UCSD-AML1 (cell line): ENCODE measurements around the gene SSX1.
"Not testable (repeated sequence)": the region's sequence is repeated elsewhere in the genome, so short reads cannot be mapped to it uniquely, and the experiment has no call there.

Experiments used
- DNase-seq: peaks from one replicate; lab custom pipeline; 2025; ENCODE audit not compliant: unreplicated experiment; lab: John Stamatoyannopoulos, UW

The SSX1 gene, protein sequence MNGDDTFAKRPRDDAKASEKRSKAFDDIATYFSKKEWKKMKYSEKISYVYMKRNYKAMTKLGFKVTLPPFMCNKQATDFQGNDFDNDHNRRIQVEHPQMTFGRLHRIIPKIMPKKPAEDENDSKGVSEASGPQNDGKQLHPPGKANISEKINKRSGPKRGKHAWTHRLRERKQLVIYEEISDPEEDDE

DNA sequence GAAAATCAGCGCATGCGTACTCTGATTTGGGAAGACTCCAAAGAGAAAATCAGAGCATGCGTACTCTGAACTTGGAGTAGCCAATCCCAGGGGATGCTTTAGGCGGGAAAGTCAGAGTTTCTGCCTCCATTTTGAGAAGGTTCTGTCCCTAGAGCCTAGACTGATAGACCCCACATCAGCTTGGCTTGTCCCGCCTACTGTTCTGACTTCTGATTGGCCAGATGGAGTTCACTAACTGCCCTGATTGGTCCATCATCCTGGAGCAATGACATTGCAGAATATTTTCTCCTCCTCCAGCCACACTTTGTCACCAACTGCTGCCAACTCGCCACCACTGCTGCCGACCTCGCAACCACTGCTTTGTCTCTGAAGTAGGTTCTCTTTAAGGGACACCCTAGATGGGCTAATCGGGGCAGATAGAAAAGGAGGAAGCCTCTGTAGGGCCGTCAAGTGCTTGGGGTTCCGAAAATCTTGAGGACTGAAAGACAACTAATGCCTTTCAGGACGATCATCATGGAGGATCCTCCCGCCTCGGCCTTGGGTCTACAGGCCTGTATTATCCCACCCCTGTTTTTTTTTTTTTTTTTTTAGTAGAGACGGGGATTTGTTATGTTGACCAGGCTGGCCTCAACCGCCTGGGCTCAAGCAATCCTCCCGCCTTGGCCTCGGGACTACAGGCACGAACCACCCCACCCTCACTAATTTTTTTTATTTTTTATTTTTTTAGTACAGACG, at the start of gene SSX1:
SSX1 (plus strand) TSS at position 331 of the 735 bp plus-strand sequence. CDS start 1,850 bp downstream, outside the sequence.
- not testable (repeated sequence) for DNase-seq

DNA sequence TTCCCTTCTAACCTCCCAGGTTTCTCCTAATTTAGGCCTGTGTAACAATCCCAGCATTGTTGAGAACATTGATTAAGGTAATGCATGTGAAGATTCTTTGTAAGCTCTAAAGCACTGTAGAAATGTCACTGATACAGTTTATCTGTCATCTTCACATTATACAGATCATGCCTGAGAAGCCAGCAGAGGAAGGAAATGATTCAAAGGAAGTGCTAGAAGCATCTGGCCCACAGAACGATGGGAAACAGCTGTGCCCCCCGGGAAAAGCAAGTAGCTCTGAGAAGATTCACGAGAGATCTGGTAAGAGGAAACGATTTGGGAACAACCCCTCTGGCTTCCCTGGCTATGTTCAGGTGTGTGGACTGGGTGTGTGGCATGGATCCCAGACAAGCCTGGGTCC, 40.9 kb upstream of the SSX1 start:
- not testable (repeated sequence) for DNase-seq

DNA sequence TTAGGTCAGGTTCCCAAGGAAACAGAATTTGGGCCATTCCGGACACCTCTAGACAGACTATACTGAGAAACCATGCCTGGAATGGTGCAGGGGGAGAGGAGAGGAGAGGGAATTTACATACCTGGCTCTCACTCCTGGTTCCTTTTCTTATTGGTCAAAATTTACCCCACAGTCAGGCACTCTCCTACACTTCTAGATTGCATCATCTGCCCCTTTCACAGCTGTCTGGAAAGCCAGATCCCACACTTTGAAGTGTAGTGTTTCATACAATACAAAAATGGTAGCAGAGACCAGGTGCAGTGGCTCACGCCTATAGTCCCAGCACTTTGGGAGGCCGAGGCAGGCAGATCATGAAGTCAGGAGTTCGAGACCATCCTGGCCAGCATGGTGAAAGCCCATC, 31.0 kb upstream of the SSX1 start:
- DNase-seq, result not testable (repeated sequence)

DNA sequence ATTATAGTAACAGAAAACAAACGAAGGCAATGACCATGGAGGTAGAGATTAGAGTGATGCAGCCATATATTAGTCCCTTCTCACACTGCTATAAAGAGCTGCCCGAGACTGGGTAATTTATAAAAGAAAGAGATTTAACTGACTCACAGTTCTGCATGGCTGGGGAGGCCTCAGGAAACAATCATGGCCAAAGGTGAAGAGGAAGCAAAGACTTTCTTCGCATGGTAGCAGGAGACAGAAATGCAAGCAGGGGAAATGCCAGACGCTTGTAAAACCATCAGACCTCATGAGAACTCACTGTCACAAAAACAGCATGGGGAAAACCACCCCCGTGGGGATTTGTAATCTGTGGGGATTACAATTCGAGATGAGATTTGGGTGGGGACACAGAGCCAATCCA, 2.2 kb upstream of the SSX1 start:
- DNase-seq, result not testable (repeated sequence)

DNA sequence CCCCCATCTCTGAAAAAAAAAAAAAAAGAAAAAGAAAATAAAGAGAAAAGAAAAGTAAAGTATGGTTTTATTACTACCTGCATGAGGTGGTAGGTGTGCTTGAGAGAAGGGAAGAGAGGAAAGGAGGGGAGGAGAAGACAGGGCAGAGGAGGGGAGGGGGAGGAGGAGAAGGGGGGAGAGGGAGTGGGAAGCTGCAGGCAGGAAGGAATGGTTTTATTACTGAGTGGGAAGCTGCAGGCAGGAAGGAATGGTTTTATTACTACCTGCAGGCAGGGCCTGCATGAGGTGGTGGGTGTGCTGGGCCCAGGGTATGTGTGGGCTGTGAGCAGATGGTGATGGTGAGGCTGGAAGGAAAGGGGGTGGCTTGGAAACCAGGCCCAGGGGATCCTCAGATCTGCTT, 19.2 kb downstream of the SSX1 start:
- DNase-seq, result not testable (repeated sequence)

DNA sequence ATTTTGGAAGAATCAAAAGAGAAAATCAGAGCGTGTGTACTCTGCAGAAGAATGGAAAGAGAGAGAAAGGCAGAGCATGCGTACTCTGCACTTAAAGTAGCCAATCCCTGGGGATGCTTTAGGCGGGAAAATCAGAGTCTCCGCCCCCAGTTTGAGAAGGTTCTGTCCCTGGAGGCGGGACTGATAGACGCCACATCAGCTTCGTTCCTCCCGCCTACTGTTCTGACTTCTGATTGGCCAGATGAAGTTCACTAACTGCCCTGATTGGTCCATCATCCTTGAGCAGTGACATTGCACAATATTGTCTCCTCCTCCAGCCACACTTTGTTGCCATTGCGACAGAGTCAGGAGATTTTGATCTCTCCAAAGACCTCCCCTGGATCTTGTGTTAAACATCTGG, 23.8 kb downstream of the SSX1 start:
- DNase-seq, result no peak

DNA sequence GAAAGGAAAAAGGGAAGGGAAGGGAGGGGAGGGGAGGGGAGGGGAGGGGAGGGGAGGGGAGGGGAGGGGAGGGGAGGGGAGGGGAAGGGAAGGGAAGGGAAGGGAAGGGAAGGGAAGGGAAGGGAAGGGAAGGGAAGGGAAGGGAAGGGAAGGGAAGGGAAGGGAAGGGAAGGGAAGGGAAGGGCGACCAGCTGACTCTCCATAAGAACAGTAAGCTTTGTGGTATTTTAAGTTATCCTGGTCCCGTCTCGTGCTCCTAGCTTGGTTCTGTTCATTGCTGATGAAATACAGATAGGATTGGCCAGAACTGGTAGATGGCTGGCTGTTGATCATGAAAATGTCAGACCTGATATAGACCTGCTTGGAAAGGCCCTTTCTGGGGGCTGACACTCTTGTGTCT, 25.5 kb downstream of the SSX1 start:
- DNase-seq, result not testable (repeated sequence)

DNA sequence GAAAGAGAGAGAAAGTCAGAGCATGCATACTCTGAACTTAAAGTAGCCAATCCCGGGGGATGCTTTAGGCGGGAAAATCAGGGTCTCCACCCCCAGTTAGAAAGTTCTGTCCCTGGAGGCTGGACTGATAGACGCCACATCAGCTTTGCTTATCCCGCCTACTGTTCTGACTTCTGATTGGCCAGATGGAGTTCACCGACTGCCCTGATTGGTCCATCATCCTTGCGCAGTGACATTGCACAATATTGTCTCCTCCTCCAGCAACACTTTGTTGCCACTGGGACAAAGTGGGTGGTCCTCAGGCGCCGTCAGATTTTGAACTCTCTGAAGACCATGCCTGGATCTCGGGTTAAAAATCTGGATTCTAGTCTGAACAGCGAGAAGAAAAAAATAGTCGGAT, 51.0 kb downstream of the SSX1 start:
- no peak for DNase-seq

DNA sequence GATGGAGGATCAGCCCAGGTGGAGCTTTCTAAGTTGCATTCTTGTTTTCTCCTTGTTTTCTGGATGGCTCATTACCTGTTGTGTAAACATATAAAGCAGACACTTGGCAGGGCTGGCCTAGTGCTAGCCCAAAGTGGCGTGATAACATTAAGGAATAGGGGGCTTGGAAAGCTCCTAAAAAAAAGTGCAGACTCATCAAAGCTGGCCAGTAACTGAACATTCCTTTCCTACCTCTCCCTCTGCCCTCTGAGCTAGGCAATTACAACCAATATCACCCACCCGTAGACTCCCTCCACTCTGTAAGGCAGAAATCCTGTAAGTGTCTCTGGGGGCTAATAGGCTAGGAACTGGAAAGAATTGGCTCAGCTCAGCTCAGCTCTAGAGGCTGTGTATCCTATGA, 58.8 kb downstream of the SSX1 start:
- not testable (repeated sequence) for DNase-seq
